ENCODE results near the gene DSCAML1. TPM values are rescaled to one million over a fixed set of nuclear protein-coding genes. Genes with fewer than 3 reads are reported as not detected.

DSCAML1 gene
- total RNA-seq, 6 experiments from 2014 or later = not detected

DNA sequence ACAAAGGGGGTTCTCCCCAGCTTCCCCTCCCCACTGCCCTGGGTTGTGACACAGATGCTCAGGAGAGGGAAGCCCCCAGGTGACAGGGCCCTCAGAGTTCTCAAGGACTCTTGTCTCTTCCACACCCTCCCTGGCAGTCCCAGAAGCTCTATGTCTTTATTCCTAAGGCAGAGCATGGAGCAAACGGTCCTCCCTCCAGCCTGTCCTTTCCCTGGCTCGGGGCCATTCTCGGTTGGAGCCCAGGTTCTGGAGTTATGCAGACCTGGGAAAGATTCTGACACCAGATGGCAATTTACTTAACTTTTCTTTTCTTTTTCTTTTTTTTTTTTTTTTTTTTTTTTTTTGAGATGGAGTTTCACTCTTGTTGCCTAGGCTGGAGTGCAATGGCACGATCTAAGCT is 282.8 kb downstream of the DSCAML1 start:
- H3K36me3 Mint-ChIP-seq (ENCODE audit: low read depth) = no peaks in the 10 kb centered on the region
- H3K27ac Mint-ChIP-seq = no peak overlapping the region
- H3K4me3 Mint-ChIP-seq = no peak overlapping the region
- no peaks in the 10 kb centered on the region for H3K4me1 Mint-ChIP-seq (ENCODE audit: low read depth)
- TF ChIP-seq, protein P1, sequence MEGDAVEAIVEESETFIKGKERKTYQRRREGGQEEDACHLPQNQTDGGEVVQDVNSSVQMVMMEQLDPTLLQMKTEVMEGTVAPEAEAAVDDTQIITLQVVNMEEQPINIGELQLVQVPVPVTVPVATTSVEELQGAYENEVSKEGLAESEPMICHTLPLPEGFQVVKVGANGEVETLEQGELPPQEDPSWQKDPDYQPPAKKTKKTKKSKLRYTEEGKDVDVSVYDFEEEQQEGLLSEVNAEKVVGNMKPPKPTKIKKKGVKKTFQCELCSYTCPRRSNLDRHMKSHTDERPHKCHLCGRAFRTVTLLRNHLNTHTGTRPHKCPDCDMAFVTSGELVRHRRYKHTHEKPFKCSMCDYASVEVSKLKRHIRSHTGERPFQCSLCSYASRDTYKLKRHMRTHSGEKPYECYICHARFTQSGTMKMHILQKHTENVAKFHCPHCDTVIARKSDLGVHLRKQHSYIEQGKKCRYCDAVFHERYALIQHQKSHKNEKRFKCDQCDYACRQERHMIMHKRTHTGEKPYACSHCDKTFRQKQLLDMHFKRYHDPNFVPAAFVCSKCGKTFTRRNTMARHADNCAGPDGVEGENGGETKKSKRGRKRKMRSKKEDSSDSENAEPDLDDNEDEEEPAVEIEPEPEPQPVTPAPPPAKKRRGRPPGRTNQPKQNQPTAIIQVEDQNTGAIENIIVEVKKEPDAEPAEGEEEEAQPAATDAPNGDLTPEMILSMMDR (IDR thresholded peaks at IDR 0.05) = no peak
- peaks cover 51% of the 10 kb centered on the region for H3K27me3 Mint-ChIP-seq (ENCODE audit: insufficient read depth)
- no peaks in the 10 kb centered on the region for H3K9me3 Mint-ChIP-seq
- no peak for DNase-seq

DNA sequence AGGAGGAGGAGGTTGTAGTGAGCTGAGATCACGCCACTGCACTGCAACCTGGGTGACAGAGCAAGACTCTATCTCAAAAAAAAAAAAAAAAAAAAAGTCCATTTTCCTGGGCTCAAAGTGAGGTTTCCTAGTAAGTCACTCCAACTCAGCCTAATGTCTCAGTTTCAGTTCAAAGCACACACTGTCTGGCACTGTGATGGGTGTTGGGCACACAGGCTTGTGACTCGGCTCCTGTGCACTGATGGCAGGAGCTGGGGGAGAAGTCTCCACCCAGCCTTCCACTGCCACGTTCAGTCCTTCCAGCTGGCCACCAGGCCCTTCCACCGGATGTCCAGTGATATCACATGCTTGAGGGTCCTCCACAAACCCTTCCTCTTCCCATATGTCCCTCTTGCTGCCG is 283.4 kb downstream of the DSCAML1 start:
- Mint-ChIP-seq H3K4me1 (ENCODE audit: low read depth) (no peaks in the 10 kb centered on the region), H3K4me3 (no peak overlapping the region), H3K9me3 (no peaks in the 10 kb centered on the region), H3K27ac (no peak overlapping the region), H3K27me3 (ENCODE audit: insufficient read depth) (peaks cover 55% of the 10 kb centered on the region), H3K36me3 (ENCODE audit: low read depth) (no peaks in the 10 kb centered on the region)
- TF ChIP-seq, protein P1 (IDR thresholded peaks at IDR 0.05) = no peak
- DNase-seq = no peak

DNA sequence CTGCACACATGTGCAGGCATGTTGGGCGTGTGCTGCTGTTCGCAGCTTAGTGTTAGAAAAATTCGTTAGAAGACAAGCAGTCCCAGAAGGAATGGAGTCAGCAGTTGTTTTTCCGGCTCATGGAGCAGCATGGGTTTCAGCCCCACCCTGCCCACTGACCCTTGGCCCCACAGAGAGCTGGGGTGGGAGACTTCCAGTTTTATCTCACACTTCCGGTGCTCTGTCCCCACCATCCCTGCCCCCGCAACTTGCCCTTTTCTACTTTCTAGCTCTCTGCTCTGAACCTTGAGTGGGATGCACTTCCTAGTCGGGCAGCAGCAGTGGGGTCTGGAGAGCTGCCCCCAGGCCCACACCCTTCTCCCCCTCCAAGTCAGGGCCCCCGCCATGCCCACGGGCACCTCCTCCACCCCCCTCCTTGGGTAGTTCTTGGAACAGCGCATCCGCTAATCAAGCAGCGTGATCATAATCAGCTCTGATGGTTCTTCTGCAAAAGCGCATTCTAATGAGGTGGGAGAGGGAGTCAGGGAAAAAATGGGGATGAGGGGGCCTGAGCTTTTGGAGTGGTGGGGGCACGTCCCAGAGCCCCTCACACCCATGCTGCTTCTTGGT is 285.0 kb downstream of the DSCAML1 start:
- H3K27ac Mint-ChIP-seq = no peak overlapping the region
- peaks cover 67% of the 10 kb centered on the region for H3K27me3 Mint-ChIP-seq (ENCODE audit: insufficient read depth)
- TF ChIP-seq, protein P1 (IDR thresholded peaks at IDR 0.05) = no peak
- H3K9me3 Mint-ChIP-seq = no peaks in the 10 kb centered on the region
- no peaks in the 10 kb centered on the region for H3K36me3 Mint-ChIP-seq (ENCODE audit: low read depth)
- no peak for DNase-seq
- no peaks in the 10 kb centered on the region for H3K4me1 Mint-ChIP-seq (ENCODE audit: low read depth)
- H3K4me3 Mint-ChIP-seq = no peak overlapping the region

DNA sequence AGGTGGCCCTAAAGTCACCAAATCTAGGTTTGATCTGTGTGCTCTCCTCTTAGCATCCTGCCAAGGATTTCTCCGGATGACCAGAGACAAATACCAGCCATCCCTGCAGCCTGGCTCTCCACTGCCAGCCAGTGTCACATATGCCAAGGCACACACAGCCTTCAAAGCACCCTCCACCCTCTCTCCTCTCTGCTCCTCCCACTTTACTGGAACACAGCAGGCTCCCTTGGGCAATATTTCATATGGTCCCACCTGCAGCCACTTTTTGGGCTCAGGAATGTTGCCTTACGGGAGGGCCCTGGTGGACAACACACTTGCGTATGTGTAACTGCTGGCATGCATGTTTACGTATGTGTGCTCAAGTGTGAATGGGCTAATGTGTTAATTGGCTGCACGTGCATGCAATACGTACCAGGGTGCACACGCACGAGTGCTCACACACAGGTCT is 285.5 kb downstream of the DSCAML1 start:
- Mint-ChIP-seq H3K4me3 (no peak overlapping the region), H3K27me3 (ENCODE audit: insufficient read depth) (peaks cover 66% of the 10 kb centered on the region), H3K4me1 (ENCODE audit: low read depth) (no peaks in the 10 kb centered on the region), H3K36me3 (ENCODE audit: low read depth) (no peaks in the 10 kb centered on the region), H3K9me3 (no peaks in the 10 kb centered on the region), H3K27ac (no peak overlapping the region)
- TF ChIP-seq, protein P1 (IDR thresholded peaks at IDR 0.05) = no peak
- no peak for DNase-seq

DNA sequence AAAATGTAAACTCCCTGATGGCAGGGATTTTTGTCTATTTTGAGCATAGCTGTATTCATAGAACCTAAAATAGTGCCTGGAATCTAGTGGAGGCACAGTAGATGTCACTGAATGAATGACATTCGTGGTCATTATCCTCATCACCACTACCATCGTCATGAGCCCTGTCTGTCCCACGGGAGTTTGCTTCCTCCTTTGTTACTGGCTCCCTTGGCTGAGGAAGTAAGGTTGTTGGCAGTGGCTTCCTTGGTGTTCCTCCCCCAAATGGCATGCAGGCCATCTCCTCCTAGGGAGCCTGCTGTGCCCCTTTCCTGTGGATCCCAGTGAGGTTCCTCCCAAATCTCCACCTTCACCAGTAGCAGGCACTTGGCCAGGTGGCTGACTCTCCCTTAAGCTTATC is 286.4 kb downstream of the DSCAML1 start:
- TF ChIP-seq, protein P1 (IDR thresholded peaks at IDR 0.05) = no peak
- H3K4me3 Mint-ChIP-seq = no peak overlapping the region
- no peak for DNase-seq
- no peaks in the 10 kb centered on the region for H3K36me3 Mint-ChIP-seq (ENCODE audit: low read depth)
- no peaks in the 10 kb centered on the region for H3K4me1 Mint-ChIP-seq (ENCODE audit: low read depth)
- no peak overlapping the region for H3K27ac Mint-ChIP-seq
- no peaks in the 10 kb centered on the region for H3K9me3 Mint-ChIP-seq
- H3K27me3 Mint-ChIP-seq (ENCODE audit: insufficient read depth) = peaks cover 61% of the 10 kb centered on the region
